ENCODE measurements around the gene WDFY4.

DNA sequence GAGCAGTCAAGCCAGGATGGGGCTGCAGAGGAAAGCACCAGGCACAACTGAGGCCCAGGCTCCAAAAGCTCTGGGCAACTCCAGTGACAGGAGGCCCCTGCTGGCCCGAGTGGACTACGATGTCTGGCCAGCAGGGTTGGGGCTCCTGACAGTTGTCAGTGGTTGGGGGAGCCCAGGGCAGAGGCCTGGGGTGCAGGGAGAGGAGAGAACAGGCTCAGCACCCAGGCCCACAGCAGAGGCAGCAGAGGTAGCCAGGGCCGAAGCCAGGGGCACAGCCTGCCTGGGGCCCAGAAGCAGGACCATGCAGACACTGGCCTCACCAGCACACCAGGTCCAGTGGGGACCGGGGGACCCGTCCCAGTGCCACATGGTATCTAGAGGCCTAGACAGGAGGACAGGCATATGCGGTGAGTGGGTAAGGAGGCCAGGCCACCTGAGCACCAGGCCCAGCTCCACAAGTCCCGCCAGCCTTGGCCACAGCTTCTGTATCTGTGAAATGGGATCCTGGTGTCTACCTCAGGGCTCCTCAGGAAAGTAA is 301.0 kb downstream of the WDFY4 start:
- TF ChIP-seq, protein P1, sequence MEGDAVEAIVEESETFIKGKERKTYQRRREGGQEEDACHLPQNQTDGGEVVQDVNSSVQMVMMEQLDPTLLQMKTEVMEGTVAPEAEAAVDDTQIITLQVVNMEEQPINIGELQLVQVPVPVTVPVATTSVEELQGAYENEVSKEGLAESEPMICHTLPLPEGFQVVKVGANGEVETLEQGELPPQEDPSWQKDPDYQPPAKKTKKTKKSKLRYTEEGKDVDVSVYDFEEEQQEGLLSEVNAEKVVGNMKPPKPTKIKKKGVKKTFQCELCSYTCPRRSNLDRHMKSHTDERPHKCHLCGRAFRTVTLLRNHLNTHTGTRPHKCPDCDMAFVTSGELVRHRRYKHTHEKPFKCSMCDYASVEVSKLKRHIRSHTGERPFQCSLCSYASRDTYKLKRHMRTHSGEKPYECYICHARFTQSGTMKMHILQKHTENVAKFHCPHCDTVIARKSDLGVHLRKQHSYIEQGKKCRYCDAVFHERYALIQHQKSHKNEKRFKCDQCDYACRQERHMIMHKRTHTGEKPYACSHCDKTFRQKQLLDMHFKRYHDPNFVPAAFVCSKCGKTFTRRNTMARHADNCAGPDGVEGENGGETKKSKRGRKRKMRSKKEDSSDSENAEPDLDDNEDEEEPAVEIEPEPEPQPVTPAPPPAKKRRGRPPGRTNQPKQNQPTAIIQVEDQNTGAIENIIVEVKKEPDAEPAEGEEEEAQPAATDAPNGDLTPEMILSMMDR (conservative IDR thresholded peaks at IDR 0.05), result no peak
- no peak for TF ChIP-seq ZFX (IDR thresholded peaks at IDR 0.05)

All from C4-2B (cell line).